GM23248 (cell line): ENCODE measurements around the gene DDX47. TPM values are rescaled to one million over a fixed set of nuclear protein-coding genes. Genes with fewer than 3 reads are reported as not detected.
A peak's percentile ranks its signal among the peaks of the same experiment; 100 is the strongest.
"Not testable (repeated sequence)": the region's sequence is repeated elsewhere in the genome, so short reads cannot be mapped to it uniquely, and the experiment has no call there.

Experiments used
- DNase-seq: peaks from one replicate; pipeline ENCODE4 v3.0.0-alpha.2; 2015
- H2AFZ ChIP-seq: fragments of 200-600 bp; sonication (generic); 2 replicates; pipeline ENCODE4 v1.6.1; 2016; ENCODE audit warnings: antibody characterized with exemption
- H3F3A ChIP-seq: fragments of 200-600 bp; sonication (generic); 2 replicates; pipeline ENCODE4 v1.6.1; 2016; ENCODE audit warnings: mild to moderate bottlenecking, antibody characterized with exemption, mixed run types; ENCODE audit not compliant: insufficient read depth
- H3K27ac ChIP-seq: fragments of 200-600 bp; sonication (generic); 2 replicates; pipeline ENCODE4 v1.5.1; 2016; ENCODE audit warnings: mild to moderate bottlenecking
- H3K27me3 ChIP-seq: fragments of 200-600 bp; sonication (generic); replicated peaks from 2 replicates; pipeline ENCODE4 v1.6.1; 2016; ENCODE audit warnings: mild to moderate bottlenecking; ENCODE audit not compliant: insufficient read depth
- H3K36me3 ChIP-seq: fragments of 200-600 bp; sonication (generic); 2 replicates; pipeline ENCODE4 v1.6.1; 2016; ENCODE audit warnings: low read depth, mild to moderate bottlenecking
- H3K4me1 ChIP-seq: fragments of 200-600 bp; sonication (generic); 2 replicates; pipeline ENCODE4 v1.6.1; 2016; ENCODE audit warnings: mild to moderate bottlenecking; ENCODE audit not compliant: insufficient read depth
- H3K4me2 ChIP-seq: fragments of 200-600 bp; sonication (generic); one replicate; pipeline ENCODE4 v1.6.1; 2016; ENCODE audit warnings: mild to moderate bottlenecking; ENCODE audit not compliant: unreplicated experiment
- H3K4me3 ChIP-seq: fragments of 200-600 bp; sonication (generic); 2 replicates; pipeline ENCODE4 v1.5.1; 2016; ENCODE audit warnings: mild to moderate bottlenecking
- H3K79me2 ChIP-seq: fragments of 200-600 bp; sonication (generic); 2 replicates; pipeline ENCODE4 v1.6.1; 2016; ENCODE audit warnings: mild to moderate bottlenecking; ENCODE audit not compliant: insufficient read depth
- H3K9ac ChIP-seq: fragments of 200-600 bp; sonication (generic); 2 replicates; pipeline ENCODE4 v1.6.1; 2016; ENCODE audit warnings: mild to moderate bottlenecking
- H3K9me2 ChIP-seq: fragments of 200-600 bp; sonication (generic); 2 replicates; pipeline ENCODE4 v1.6.1; 2016; ENCODE audit warnings: mixed run types, mild to moderate bottlenecking, moderate library complexity; ENCODE audit not compliant: insufficient read depth
- H3K9me3 ChIP-seq: fragments of 200-600 bp; sonication (generic); one replicate; pipeline ENCODE4 v1.6.1; 2017; ENCODE audit warnings: low read depth
- H4K20me1 ChIP-seq: fragments of 200-600 bp; sonication (generic); 2 replicates; pipeline ENCODE4 v1.6.0; 2016; ENCODE audit not compliant: insufficient read depth
- EZH2 ChIP-seq: fragments of 200-600 bp; sonication (generic); IDR thresholded peaks from 2 replicates; pipeline ENCODE4 v1.6.1; 2018; ENCODE audit warnings: antibody characterized with exemption, mild to moderate bottlenecking; ENCODE audit not compliant: insufficient read depth, poor library complexity, severe bottlenecking
- EZH2phosphoT487 ChIP-seq: fragments of 200-600 bp; sonication (generic); IDR thresholded peaks from 2 replicates; pipeline ENCODE4 v1.6.1; 2018; ENCODE audit warnings: antibody characterized with exemption, moderate library complexity, mild to moderate bottlenecking, low read depth; ENCODE audit not compliant: insufficient read depth
- WGBS, 2 experiments: methylation state at CpG; one replicate each; pipeline ENCODE4 v1.1.6; 2015 to 2017; ENCODE audit warnings: low lambda C conversion rate in 2 of 2, low coverage in 1 of 2; ENCODE audit errors: missing lambda C conversion rate in 2 of 2; 5-methylcytosine and 5-hydroxymethylcytosine counted together
- in situ Hi-C: fragments of 300-500 bp; cut with MboI; formaldehyde crosslinking; loops from 2 replicates; pipeline ENCODE4 v1.15.0; 2020
- polyA plus RNA-seq: library from polyadenylated mRNA; unstranded; fragments of >200 nt; fragmentation: Nextera tagmentation; extraction: Ambion mirVana; gene quantifications from 2 replicates; pipeline ENCODE4 v1.2.1, GENCODE V29; 2016
- total RNA-seq: library from RNA; depleted of rRNA; stranded (reverse); fragments of >200 nt; shearing (Covaris generic); gene quantifications from 2 replicates; pipeline ENCODE4 v1.2.3, GENCODE V29; 2014

Gene DDX47
- total and polyA plus RNA-seq, 2 experiments from 2014 or later = 119 to 132 TPM

GRCh38 chr12:12803186-12803585 is 10.0 kb upstream of the DDX47 start:
- TF ChIP-seq EZH2 (no peak), EZH2phosphoT487 (no peak)
- no peaks in the 10 kb centered on the region for H3K79me2 ChIP-seq
- DNase-seq = peak; percentile 95
- no peak overlapping the region for H3K4me3 ChIP-seq
- 0 to 11% methylated on average over 2 of the region's 2 CpGs for WGBS, 2 experiments
- H3K27ac ChIP-seq = peak overlapping the region; percentile 87
- no peaks in the 10 kb centered on the region for H3K9me2 ChIP-seq
- H3K27me3 ChIP-seq = no peaks in the 10 kb centered on the region
- no peaks in the 10 kb centered on the region for H3K9me3 ChIP-seq
- in situ Hi-C loops = no loop called here
- H3K4me2 ChIP-seq = peak overlapping the region; percentile 63
- H3F3A ChIP-seq = peaks cover 43% of the 10 kb centered on the region
- H4K20me1 ChIP-seq = no peaks in the 10 kb centered on the region
- peak overlapping the region; percentile 65; the same call in 1 of the 2 replicates for H3K9ac ChIP-seq
- H3K4me1 ChIP-seq = peaks cover 47% of the 10 kb centered on the region
- no peak overlapping the region for H2AFZ ChIP-seq
- no peaks in the 10 kb centered on the region for H3K36me3 ChIP-seq

- Histone ChIP-seq H3F3A (peaks cover 51% of the 10 kb centered on the region), H3K27ac (peak overlapping the region; percentile 87), H3K4me3 (peak overlapping the region; percentile 28), H3K27me3 (no peaks in the 10 kb centered on the region), H3K4me2 (peak overlapping the region; percentile 63), H3K79me2 (no peaks in the 10 kb centered on the region), H3K9me3 (no peaks in the 10 kb centered on the region), H3K4me1 (peaks cover 53% of the 10 kb centered on the region), H3K36me3 (no peaks in the 10 kb centered on the region), H3K9me2 (no peaks in the 10 kb centered on the region), H3K9ac (peak overlapping the region; percentile 65), H2AFZ (no peak overlapping the region), H4K20me1 (no peaks in the 10 kb centered on the region)
- no peak for TF ChIP-seq EZH2
- no peak for TF ChIP-seq EZH2phosphoT487
- WGBS, 2 experiments = 36% methylated on average over 6 of the region's 6 CpGs
- in situ Hi-C loops = no loop called here
- DNase-seq = peak; percentile 46
These were observed 9.1 kb upstream of the DDX47 start for GRCh38 chr12:12804011-12804410.

GRCh38 chr12:12804432-12804886 is 8.7 kb upstream of the DDX47 start:
- no peaks in the 10 kb centered on the region for H4K20me1 ChIP-seq
- H3K36me3 ChIP-seq = no peaks in the 10 kb centered on the region
- no peaks in the 10 kb centered on the region for H3K27me3 ChIP-seq
- 14 to 15% methylated on average over 6 of the region's 6 CpGs for WGBS, 2 experiments
- DNase-seq = peak; percentile 96
- no peaks in the 10 kb centered on the region for H3K9me3 ChIP-seq
- H3K9ac ChIP-seq = peak overlapping the region; percentile 65
- no peaks in the 10 kb centered on the region for H3K79me2 ChIP-seq
- H2AFZ ChIP-seq = no peak overlapping the region
- peaks cover 57% of the 10 kb centered on the region for H3K4me1 ChIP-seq
- TF ChIP-seq EZH2phosphoT487 (peak; percentile 54; the same call in 1 of the 2 replicates), EZH2 (no peak)
- peak overlapping the region; percentile 63 for H3K4me2 ChIP-seq
- in situ Hi-C loops = no loop called here
- H3K4me3 ChIP-seq = peak overlapping the region; percentile 28
- peaks cover 56% of the 10 kb centered on the region for H3F3A ChIP-seq
- H3K9me2 ChIP-seq = no peaks in the 10 kb centered on the region
- peak overlapping the region; percentile 87 for H3K27ac ChIP-seq

GRCh38 chr12:12806784-12807516 is 6.2 kb upstream of the DDX47 start:
- WGBS, 2 experiments = 78% methylated on average over 8 of the region's 8 CpGs
- Histone ChIP-seq H3K79me2 (no peaks in the 10 kb centered on the region), H2AFZ (no peak overlapping the region), H3K27ac (peak overlapping the region; percentile 92; the same call in 1 of the 2 replicates), H3F3A (peaks cover 49% of the 10 kb centered on the region), H3K27me3 (no peaks in the 10 kb centered on the region), H3K4me1 (peaks cover 45% of the 10 kb centered on the region), H3K36me3 (no peaks in the 10 kb centered on the region), H4K20me1 (no peaks in the 10 kb centered on the region), H3K9me3 (no peaks in the 10 kb centered on the region), H3K9me2 (no peaks in the 10 kb centered on the region), H3K9ac (no peak overlapping the region; the same call in 1 of the 2 replicates), H3K4me3 (no peak overlapping the region), H3K4me2 (no peak overlapping the region)
- TF ChIP-seq EZH2 (no peak), EZH2phosphoT487 (no peak)
- no peak for DNase-seq
- in situ Hi-C loops = no loop called here

DNA sequence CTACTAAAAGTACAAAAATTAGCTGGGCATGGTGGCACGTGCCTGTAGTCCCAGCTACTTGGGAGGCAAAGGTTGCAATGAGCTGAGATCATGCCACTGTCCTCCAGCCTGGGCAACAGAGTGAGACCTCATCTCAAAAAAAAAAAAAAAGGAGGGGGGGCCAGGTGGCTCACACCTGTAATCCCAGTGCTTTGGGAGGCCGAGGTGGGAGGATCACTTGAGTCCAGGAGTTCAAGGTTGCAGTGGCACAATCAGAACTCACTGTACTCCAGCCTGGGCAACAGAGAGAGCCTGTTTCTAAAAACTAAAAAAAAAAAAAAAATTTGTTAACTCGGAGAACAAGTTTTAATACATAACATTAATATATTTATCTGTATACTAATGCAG is 5.6 kb upstream of the DDX47 start:
- in situ Hi-C loops, H3K9me3 ChIP-seq, H3K79me2 ChIP-seq, DNase-seq, H3K36me3 ChIP-seq, H2AFZ ChIP-seq, H4K20me1 ChIP-seq, H3K4me3 ChIP-seq, H3K9me2 ChIP-seq, H3K27me3 ChIP-seq: not testable (repeated sequence)
- WGBS, 2 experiments = 87 to 88% methylated on average over 3 of the region's 3 CpGs
- H3K27ac ChIP-seq = peak overlapping the region; percentile 92
- H3K4me1 ChIP-seq = peaks cover 45% of the 10 kb centered on the region
- H3F3A ChIP-seq = peaks cover 43% of the 10 kb centered on the region
- peak overlapping the region; percentile 69 for H3K9ac ChIP-seq
- peak overlapping the region; percentile 59 for H3K4me2 ChIP-seq
